Trophoblast cell (in vitro differentiated cells and primary cell): ENCODE data around the gene ZFAND4.

Experiments
- DNase-seq, 2 donors: peaks; one replicate each; pipeline ENCODE4 v3.0.0-alpha.2; 2016
- H2AFZ ChIP-seq: 2 replicates; pipeline ENCODE4 v1.6.1; 2013; ENCODE audit warnings: low read length, moderate library complexity, mild to moderate bottlenecking; ENCODE audit not compliant: insufficient read depth, poor library complexity
- H2AK5ac ChIP-seq: 2 replicates; pipeline ENCODE4 v1.6.1; 2013; ENCODE audit warnings: mild to moderate bottlenecking, low read length
- H2BK120ac ChIP-seq: 2 replicates; pipeline ENCODE4 v1.6.1; 2013; ENCODE audit warnings: low read length, mild to moderate bottlenecking, moderate library complexity; ENCODE audit not compliant: insufficient read depth, poor library complexity
- H2BK12ac ChIP-seq: 2 replicates; pipeline ENCODE4 v1.6.1; 2013; ENCODE audit warnings: mild to moderate bottlenecking, low read length, moderate library complexity
- H2BK5ac ChIP-seq: 2 replicates; pipeline ENCODE4 v1.6.1; 2013; ENCODE audit warnings: low read length, low read depth, moderate library complexity, mild to moderate bottlenecking; ENCODE audit not compliant: poor library complexity
- H3K14ac ChIP-seq: 2 replicates; pipeline ENCODE4 v1.6.1; 2013; ENCODE audit warnings: mild to moderate bottlenecking, low read length
- H3K18ac ChIP-seq: 2 replicates; pipeline ENCODE4 v1.6.1; 2013; ENCODE audit warnings: mild to moderate bottlenecking, low read length
- H3K23ac ChIP-seq: 2 replicates; pipeline ENCODE4 v1.6.1; 2013; ENCODE audit warnings: low read length
- H3K27ac ChIP-seq: 2 replicates; pipeline ENCODE4 v1.5.1; 2013; ENCODE audit warnings: low read depth, mild to moderate bottlenecking, inconsistent platforms, low read length, moderate library complexity
- H3K27me3 ChIP-seq: 2 replicates; pipeline ENCODE4 v1.6.1; 2013; ENCODE audit warnings: inconsistent platforms, mild to moderate bottlenecking, low read length, moderate library complexity; ENCODE audit not compliant: insufficient read depth
- H3K36me3 ChIP-seq, 2 experiments: 1 replicate in 1 of 2; 2 replicates in 1 of 2; pipeline ENCODE4 v1.6.1; 2013; ENCODE audit warnings: low read length in 2 of 2, mild to moderate bottlenecking in 2 of 2, moderate library complexity in 1 of 2; ENCODE audit not compliant: insufficient read depth in 2 of 2, control insufficient read depth in 1 of 2
- H3K4ac ChIP-seq: 2 replicates; pipeline ENCODE4 v1.6.1; 2013; ENCODE audit warnings: low read depth, mild to moderate bottlenecking, low read length, moderate library complexity
- H3K4me1 ChIP-seq, 2 experiments: 1 replicate in 1 of 2; 2 replicates in 1 of 2; pipeline ENCODE4 v1.6.1; 2013; ENCODE audit warnings: low read length in 2 of 2, mild to moderate bottlenecking in 2 of 2, moderate library complexity in 1 of 2; ENCODE audit not compliant: insufficient read depth in 2 of 2, control insufficient read depth in 1 of 2
- H3K4me2 ChIP-seq: 2 replicates; pipeline ENCODE4 v1.6.1; 2013; ENCODE audit warnings: inconsistent platforms, mild to moderate bottlenecking, low read length, moderate library complexity
- H3K4me3 ChIP-seq: 2 replicates; pipeline ENCODE4 v1.5.1; 2013; ENCODE audit warnings: mild to moderate bottlenecking, low read depth, low read length, inconsistent platforms
- H3K79me1 ChIP-seq: one replicate; pipeline ENCODE4 v1.6.1; 2013; ENCODE audit warnings: low read length
- H3K79me2 ChIP-seq: 2 replicates; pipeline ENCODE4 v1.6.1; 2013; ENCODE audit warnings: low read length, mild to moderate bottlenecking; ENCODE audit not compliant: control insufficient read depth, insufficient read depth, poor library complexity
- H3K9ac ChIP-seq: 2 replicates; pipeline ENCODE4 v1.6.1; 2013; ENCODE audit warnings: mild to moderate bottlenecking, low read length
- H3K9me3 ChIP-seq: 2 replicates; pipeline ENCODE4 v1.6.1; 2013; ENCODE audit warnings: low read depth, mild to moderate bottlenecking, control low read depth, inconsistent platforms, low read length; ENCODE audit not compliant: insufficient read depth
- H4K12ac ChIP-seq: 2 replicates; pipeline ENCODE4 v1.6.1; 2013; ENCODE audit warnings: low read depth, mild to moderate bottlenecking, low read length, moderate library complexity
- H4K8ac ChIP-seq: 2 replicates; pipeline ENCODE4 v1.6.1; 2013; ENCODE audit warnings: low read depth, mild to moderate bottlenecking, low read length, moderate library complexity
- H4K91ac ChIP-seq: one replicate; pipeline ENCODE4 v1.6.1; 2013; ENCODE audit warnings: low read depth, mild to moderate bottlenecking, low read length, moderate library complexity
- WGBS: extraction: QIAGEN DNeasy Blood & Tissue Kit; methylation state at CpG from one replicate; pipeline ENCODE4 v1.1.7; 2013; ENCODE audit warnings: missing lambda C conversion rate; ENCODE audit not compliant: insufficient read length, insufficient coverage; ENCODE audit errors: extremely low coverage; 5-methylcytosine and 5-hydroxymethylcytosine counted together

Gene ZFAND4

DNA sequence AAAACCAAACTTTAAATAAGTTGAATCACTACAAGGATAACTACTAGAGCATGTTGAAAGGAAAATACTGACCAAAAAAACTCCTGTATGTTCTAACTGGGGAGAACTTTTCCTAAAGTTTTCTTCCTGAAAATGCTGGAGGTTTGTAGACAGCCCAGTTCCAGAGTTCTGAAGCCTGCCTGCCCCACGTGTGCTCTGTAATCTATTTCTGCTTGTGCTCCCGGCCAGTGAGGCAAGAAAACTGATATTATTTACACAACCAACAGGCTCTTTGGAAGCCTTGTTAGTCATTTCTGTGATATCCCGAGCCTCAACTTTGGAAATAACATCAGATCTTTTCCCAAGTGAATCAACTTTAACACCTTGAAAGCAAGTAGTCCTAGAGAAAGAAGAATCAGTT lies 46.7 kb downstream of the ZFAND4 start:
- no peaks in the 10 kb centered on the region for H3K36me3 ChIP-seq
- no peak overlapping the region for H3K9ac ChIP-seq
- H3K4me2 ChIP-seq = no peak overlapping the region
- H3K4me3 ChIP-seq = no peak overlapping the region
- no peak overlapping the region for H3K23ac ChIP-seq
- no peak overlapping the region for H4K91ac ChIP-seq
- no peak overlapping the region for H3K18ac ChIP-seq
- H2AK5ac ChIP-seq = no peak overlapping the region
- no peaks in the 10 kb centered on the region for H3K4me1 ChIP-seq
- no peak overlapping the region for H2BK12ac ChIP-seq
- no peaks in the 10 kb centered on the region for H3K27me3 ChIP-seq
- H2AFZ ChIP-seq = no peak overlapping the region
- H3K9me3 ChIP-seq = no peaks in the 10 kb centered on the region
- no peak overlapping the region for H3K4ac ChIP-seq
- no peaks in the 10 kb centered on the region for H3K79me2 ChIP-seq
- no peak overlapping the region for H4K12ac ChIP-seq
- no CpG with 5 or more reads among the region's 3 CpGs for WGBS
- no peak overlapping the region for H3K14ac ChIP-seq
- DNase-seq = no peak
- H3K27ac ChIP-seq = no peak overlapping the region
- no peak overlapping the region for H2BK5ac ChIP-seq
- H3K79me1 ChIP-seq = no peaks in the 10 kb centered on the region
- no peak overlapping the region for H4K8ac ChIP-seq
- no peak overlapping the region for H2BK120ac ChIP-seq

DNA sequence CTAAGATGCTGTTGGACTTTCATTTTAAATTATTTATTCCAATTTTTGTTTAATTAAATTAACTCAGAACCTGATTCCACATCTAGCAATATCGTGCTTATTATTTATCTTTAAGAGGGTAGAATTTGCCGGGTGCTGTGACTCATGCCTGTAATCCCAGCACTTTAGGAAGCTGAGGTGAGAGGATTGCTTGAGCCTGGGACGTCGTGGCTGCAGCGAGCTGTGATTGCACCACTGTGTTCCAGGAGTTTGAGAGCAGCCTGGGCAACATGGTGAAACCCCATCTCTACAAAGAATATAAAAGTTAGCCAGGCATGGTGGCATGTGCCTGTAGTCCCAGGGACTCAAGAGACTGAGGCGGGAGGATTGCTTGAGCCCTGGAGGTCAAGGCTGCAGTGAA lies 47.8 kb downstream of the ZFAND4 start:
- Histone ChIP-seq H2AK5ac (no peak overlapping the region), H3K36me3 (no peaks in the 10 kb centered on the region), H3K79me1 (no peaks in the 10 kb centered on the region), H3K27me3 (no peaks in the 10 kb centered on the region), H4K12ac (no peak overlapping the region), H4K8ac (no peak overlapping the region), H3K23ac (no peak overlapping the region), H3K4ac (no peak overlapping the region), H2AFZ (no peak overlapping the region), H2BK5ac (no peak overlapping the region), H3K18ac (no peak overlapping the region), H2BK120ac (no peak overlapping the region), H3K4me1 (no peaks in the 10 kb centered on the region), H3K9ac (no peak overlapping the region), H3K27ac (no peak overlapping the region), H3K79me2 (no peaks in the 10 kb centered on the region), H3K9me3 (no peaks in the 10 kb centered on the region), H3K4me2 (no peak overlapping the region), H3K4me3 (no peak overlapping the region), H4K91ac (no peak overlapping the region), H3K14ac (no peak overlapping the region), H2BK12ac (no peak overlapping the region)
- WGBS = no CpG with 5 or more reads among the region's 6 CpGs
- no peak for DNase-seq

DNA sequence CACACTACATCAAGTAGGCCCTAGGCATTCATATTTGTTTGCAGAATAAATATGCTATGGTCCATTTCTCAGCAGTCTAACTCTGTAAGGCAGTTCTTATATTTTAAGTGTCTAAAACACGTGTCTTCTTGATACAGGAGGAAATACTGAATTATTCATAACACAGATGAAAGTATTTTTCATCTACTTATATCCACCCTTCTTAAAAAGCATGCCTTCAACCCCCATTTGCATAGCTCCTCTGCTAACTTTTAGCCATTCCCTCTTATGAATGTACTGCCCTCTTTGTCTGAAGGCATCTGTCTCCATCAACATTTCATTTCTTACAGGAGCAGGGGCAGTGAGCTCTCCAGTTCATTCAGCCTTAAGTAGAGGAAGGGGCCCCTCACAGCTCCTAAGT lies 57.7 kb downstream of the ZFAND4 start:
- Histone ChIP-seq H2BK5ac (no peak overlapping the region), H3K79me2 (no peaks in the 10 kb centered on the region), H3K4me3 (no peak overlapping the region), H3K9ac (no peak overlapping the region), H2AFZ (no peak overlapping the region), H3K9me3 (no peaks in the 10 kb centered on the region), H3K14ac (no peak overlapping the region), H3K79me1 (no peaks in the 10 kb centered on the region), H4K8ac (no peak overlapping the region), H3K18ac (no peak overlapping the region), H2AK5ac (no peak overlapping the region), H3K27me3 (no peaks in the 10 kb centered on the region), H3K4ac (no peak overlapping the region), H3K4me2 (no peak overlapping the region), H4K91ac (no peak overlapping the region), H4K12ac (no peak overlapping the region), H2BK120ac (no peak overlapping the region), H3K23ac (no peak overlapping the region), H3K27ac (no peak overlapping the region), H2BK12ac (no peak overlapping the region), H3K4me1 (no peaks in the 10 kb centered on the region), H3K36me3 (peaks cover 0 to 1% of the 10 kb centered on the region in 2 experiments)
- no CpG with 5 or more reads among the region's 1 CpG for WGBS
- DNase-seq = no peak

DNA sequence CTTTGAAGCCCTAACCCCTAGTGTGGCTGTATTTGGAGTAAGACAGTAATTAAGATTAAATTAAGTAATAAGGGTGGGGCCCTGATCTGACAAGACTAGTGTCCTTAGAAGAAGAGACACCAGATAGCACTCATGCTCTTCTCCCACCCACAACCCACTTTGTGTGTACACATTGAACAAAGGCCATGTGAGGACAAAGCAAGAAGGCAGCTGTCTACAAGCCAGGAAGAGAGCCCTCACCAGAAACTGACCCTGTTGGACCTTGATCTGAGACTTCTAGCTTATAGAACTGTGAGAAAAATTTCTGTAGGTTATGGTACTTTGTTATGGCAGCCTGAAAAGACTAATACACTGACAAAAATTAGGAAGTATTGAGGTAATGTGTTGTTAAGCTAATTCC lies 59.8 kb downstream of the ZFAND4 start:
- Histone ChIP-seq H3K18ac (no peak overlapping the region), H2BK120ac (no peak overlapping the region), H3K27ac (no peak overlapping the region), H3K23ac (no peak overlapping the region), H2BK5ac (no peak overlapping the region), H3K27me3 (no peaks in the 10 kb centered on the region), H3K4me1 (no peaks in the 10 kb centered on the region), H3K9ac (no peak overlapping the region), H2AK5ac (no peak overlapping the region), H3K79me1 (no peaks in the 10 kb centered on the region), H4K12ac (no peak overlapping the region), H4K8ac (no peak overlapping the region), H3K9me3 (no peaks in the 10 kb centered on the region), H3K4me3 (no peak overlapping the region), H3K36me3 (peaks cover 0 to 1% of the 10 kb centered on the region in 2 experiments), H3K14ac (no peak overlapping the region), H3K79me2 (no peaks in the 10 kb centered on the region), H2AFZ (no peak overlapping the region), H4K91ac (no peak overlapping the region), H2BK12ac (no peak overlapping the region), H3K4me2 (no peak overlapping the region), H3K4ac (no peak overlapping the region)
- no peak for DNase-seq
